B cell (primary cell): Measurements from ENCODE around the gene STMN1.

Source experiments
- EZH2 ChIP-seq: IDR thresholded peaks from 2 replicates; pipeline ENCODE4 v1.6.1; 2012; ENCODE audit warnings: borderline replicate concordance, low read depth, mild to moderate bottlenecking, moderate library complexity, low read length; ENCODE audit not compliant: insufficient read depth, poor library complexity, severe bottlenecking
- TF ChIP-seq, protein P1 (sequence below): fragments of 200-600 bp; IDR thresholded peaks from one replicate; pipeline ENCODE4 v1.8.0; 2022; ENCODE audit warnings: antibody characterized with exemption, mild to moderate bottlenecking

DNA sequence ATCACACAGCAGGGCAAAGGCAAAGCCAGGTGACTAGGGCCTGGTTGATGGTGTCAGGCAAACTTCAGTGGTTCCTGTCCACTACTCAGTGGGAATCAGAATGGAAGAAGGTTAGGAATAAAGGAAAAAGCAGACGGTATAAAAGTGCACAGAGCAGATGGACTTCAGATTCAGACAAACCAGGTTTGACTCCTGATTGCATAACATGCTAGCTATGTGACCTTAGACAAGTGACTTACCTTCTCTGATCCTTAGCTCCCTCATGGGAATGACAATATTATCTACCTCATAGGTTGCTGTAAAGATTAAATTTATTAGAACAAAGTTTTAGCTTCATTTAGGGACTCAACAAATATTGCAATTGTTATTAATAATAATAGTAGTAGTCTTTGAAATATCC, 35.6 kb downstream of the STMN1 start:
- TF ChIP-seq, protein P1, sequence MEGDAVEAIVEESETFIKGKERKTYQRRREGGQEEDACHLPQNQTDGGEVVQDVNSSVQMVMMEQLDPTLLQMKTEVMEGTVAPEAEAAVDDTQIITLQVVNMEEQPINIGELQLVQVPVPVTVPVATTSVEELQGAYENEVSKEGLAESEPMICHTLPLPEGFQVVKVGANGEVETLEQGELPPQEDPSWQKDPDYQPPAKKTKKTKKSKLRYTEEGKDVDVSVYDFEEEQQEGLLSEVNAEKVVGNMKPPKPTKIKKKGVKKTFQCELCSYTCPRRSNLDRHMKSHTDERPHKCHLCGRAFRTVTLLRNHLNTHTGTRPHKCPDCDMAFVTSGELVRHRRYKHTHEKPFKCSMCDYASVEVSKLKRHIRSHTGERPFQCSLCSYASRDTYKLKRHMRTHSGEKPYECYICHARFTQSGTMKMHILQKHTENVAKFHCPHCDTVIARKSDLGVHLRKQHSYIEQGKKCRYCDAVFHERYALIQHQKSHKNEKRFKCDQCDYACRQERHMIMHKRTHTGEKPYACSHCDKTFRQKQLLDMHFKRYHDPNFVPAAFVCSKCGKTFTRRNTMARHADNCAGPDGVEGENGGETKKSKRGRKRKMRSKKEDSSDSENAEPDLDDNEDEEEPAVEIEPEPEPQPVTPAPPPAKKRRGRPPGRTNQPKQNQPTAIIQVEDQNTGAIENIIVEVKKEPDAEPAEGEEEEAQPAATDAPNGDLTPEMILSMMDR = no peak
- no peak for TF ChIP-seq EZH2
